ENCODE results near the gene DNAI1. TPM values are rescaled to one million over a fixed set of nuclear protein-coding genes. Genes with fewer than 3 reads are reported as not detected.
"Not testable (repeated sequence)": the region's sequence is repeated elsewhere in the genome, so short reads cannot be mapped to it uniquely, and the experiment has no call there.

The DNAI1 gene
- polyA plus RNA-seq, 1 donor = 0.24 TPM

GRCh38 chr9:34431667-34432066 is 26.9 kb upstream of the DNAI1 start:
- Histone ChIP-seq H3K27ac (ENCODE audit: low read length) (no peak overlapping the region), H3K4me1 (ENCODE audit: control insufficient read depth, insufficient read depth, low read length) (peaks cover 4% of the 10 kb centered on the region), H3K36me3 (ENCODE audit: control insufficient read depth, insufficient read depth, low read length) (no peaks in the 10 kb centered on the region), H3K27me3 (ENCODE audit: control insufficient read depth, insufficient read depth, low read length) (no peaks in the 10 kb centered on the region), H3K4me3 (ENCODE audit: low read length) (no peak overlapping the region), H3K9me3 (ENCODE audit: control insufficient read depth, low read depth, low read length) (no peaks in the 10 kb centered on the region)
- no peak for DNase-seq
- no CpG with 5 or more reads among the region's 2 CpGs for WGBS (ENCODE audit: insufficient coverage, low lambda C conversion rate)

DNA sequence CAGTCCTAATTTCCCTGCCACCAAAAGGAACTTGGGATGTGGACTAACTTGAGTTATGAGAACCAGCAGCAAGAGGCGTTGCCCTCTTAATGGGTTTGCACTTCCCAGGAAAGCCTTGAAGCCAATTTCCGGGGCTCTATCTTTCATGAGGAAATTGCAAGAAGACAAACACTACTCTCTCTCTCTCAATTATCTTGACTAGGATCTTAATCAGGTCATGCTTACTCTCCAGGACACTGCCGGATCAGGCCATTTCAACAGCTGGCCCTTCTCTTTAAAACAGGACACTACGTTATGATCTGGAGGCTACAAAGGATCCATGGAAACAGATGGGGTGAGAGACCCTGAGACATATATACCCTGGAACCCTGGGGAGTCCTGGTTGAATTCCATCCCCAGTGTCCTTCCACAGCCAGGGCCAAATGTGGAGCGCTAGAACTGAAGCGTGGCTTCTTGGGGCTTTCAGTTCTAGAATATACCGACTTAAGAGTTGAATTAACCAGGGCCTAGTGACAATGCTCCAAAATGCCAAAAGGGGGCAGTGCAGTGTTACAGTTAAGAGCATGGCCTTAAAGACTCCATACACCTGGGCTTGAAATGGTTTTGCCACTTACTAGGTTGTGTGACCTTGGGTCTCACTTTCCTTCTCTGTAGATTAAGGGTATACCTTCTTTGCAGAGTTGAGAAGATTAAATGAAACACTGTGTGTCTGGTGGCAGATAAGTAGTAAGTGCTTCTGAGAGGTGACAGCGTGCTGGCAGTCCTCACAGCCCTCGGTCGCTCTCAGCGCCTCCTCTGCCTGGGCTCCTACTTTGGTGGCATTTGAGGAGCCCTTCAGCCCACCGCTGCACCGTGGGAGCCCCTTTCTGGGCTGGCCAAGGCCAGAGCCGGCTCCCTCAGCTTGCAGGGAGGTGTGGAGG is 21.3 kb upstream of the DNAI1 start:
- no CpG with 5 or more reads among the region's 14 CpGs for WGBS (ENCODE audit: insufficient coverage, low lambda C conversion rate)
- H3K4me3 ChIP-seq (ENCODE audit: low read length) = no peak overlapping the region
- H3K27ac ChIP-seq (ENCODE audit: low read length) = no peak overlapping the region
- peak; percentile 53 to 54 for DNase-seq
- H3K36me3 ChIP-seq (ENCODE audit: control insufficient read depth, insufficient read depth, low read length) = no peaks in the 10 kb centered on the region
- no peaks in the 10 kb centered on the region for H3K27me3 ChIP-seq (ENCODE audit: control insufficient read depth, insufficient read depth, low read length)
- H3K9me3 ChIP-seq (ENCODE audit: control insufficient read depth, low read depth, low read length) = no peaks in the 10 kb centered on the region
- H3K4me1 ChIP-seq (ENCODE audit: control insufficient read depth, insufficient read depth, low read length) = no peaks in the 10 kb centered on the region

DNA sequence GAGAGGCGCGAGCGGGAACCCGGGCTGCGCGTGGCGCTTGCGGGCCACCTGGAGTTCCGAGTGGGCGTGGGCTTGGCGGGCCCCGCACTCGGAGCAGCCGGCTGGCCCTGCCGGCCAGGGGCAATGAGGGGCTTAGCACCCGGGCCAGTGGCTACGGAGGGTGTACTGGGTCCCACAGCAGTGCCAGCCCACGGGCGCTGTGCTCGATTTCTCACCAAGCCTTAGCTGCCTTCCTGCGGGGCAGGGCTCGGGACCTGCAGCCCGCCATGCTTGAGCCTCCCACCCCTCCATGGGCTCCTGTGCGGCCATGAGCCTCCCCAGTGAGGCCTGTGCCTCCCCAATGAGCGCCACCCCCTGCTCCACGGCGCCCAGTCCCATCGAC is 20.7 kb upstream of the DNAI1 start:
- H3K27ac ChIP-seq (ENCODE audit: low read length); DNase-seq; H3K9me3 ChIP-seq (ENCODE audit: control insufficient read depth, low read depth, low read length); H3K4me1 ChIP-seq (ENCODE audit: control insufficient read depth, insufficient read depth, low read length); H3K4me3 ChIP-seq (ENCODE audit: low read length); H3K36me3 ChIP-seq (ENCODE audit: control insufficient read depth, insufficient read depth, low read length); H3K27me3 ChIP-seq (ENCODE audit: control insufficient read depth, insufficient read depth, low read length): not testable (repeated sequence)
- no CpG with 5 or more reads among the region's 28 CpGs for WGBS (ENCODE audit: insufficient coverage, low lambda C conversion rate)

DNA sequence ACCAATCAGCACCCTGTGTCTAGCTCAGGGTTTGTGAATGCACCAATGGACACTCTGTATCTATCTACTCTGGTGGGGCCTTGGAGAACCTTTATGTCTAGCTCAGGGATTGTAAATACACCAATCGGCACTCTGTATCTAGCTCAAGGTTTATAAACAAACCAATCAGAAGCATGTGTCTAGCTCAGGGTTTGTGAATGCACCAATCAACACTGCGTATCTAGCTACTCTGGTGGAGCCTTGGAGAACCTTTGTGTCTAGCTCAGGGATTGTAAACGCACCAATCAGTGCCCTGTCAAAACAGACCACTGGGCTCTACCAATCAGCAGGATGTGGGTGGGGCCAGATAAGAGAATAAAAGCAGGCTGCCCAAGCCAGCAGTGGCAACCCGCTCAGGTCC is 20.1 kb upstream of the DNAI1 start:
- H3K27ac ChIP-seq (ENCODE audit: low read length); H3K4me1 ChIP-seq (ENCODE audit: control insufficient read depth, insufficient read depth, low read length); DNase-seq; H3K27me3 ChIP-seq (ENCODE audit: control insufficient read depth, insufficient read depth, low read length); H3K9me3 ChIP-seq (ENCODE audit: control insufficient read depth, low read depth, low read length); H3K36me3 ChIP-seq (ENCODE audit: control insufficient read depth, insufficient read depth, low read length); H3K4me3 ChIP-seq (ENCODE audit: low read length): not testable (repeated sequence)
- WGBS (ENCODE audit: insufficient coverage, low lambda C conversion rate) = no CpG with 5 or more reads among the region's 4 CpGs

DNA sequence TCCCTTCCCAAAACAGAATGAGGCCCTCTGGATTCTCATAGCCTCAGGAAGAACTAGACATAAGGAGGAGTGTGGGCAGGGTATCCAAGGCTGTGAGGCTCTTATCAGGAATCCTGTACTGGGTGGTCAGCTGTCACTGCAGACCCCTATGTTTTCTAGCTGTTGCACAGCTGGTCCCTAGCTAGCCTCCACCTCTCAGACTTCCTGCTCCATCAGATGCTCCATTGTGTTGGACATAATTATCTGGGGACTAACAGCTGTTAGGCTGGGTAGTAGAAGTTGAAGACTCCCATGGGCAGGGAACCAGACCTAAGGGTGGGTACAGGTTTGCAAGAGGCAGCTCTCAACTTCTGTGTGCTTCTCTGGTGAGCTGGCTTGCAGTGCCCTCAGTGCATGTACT is 18.6 kb upstream of the DNAI1 start:
- Histone ChIP-seq H3K27ac (ENCODE audit: low read length) (no peak overlapping the region), H3K4me3 (ENCODE audit: low read length) (no peak overlapping the region), H3K27me3 (ENCODE audit: control insufficient read depth, insufficient read depth, low read length) (no peaks in the 10 kb centered on the region), H3K36me3 (ENCODE audit: control insufficient read depth, insufficient read depth, low read length) (no peaks in the 10 kb centered on the region), H3K9me3 (ENCODE audit: control insufficient read depth, low read depth, low read length) (no peaks in the 10 kb centered on the region), H3K4me1 (ENCODE audit: control insufficient read depth, insufficient read depth, low read length) (no peaks in the 10 kb centered on the region)
- no peak for DNase-seq

- WGBS (ENCODE audit: insufficient coverage, low lambda C conversion rate) = 100% methylated on average over 1 of the region's 1 CpG
- Histone ChIP-seq H3K27ac (ENCODE audit: low read length) (no peak overlapping the region), H3K4me3 (ENCODE audit: low read length) (no peak overlapping the region), H3K27me3 (ENCODE audit: control insufficient read depth, insufficient read depth, low read length) (no peaks in the 10 kb centered on the region), H3K9me3 (ENCODE audit: control insufficient read depth, low read depth, low read length) (no peaks in the 10 kb centered on the region), H3K4me1 (ENCODE audit: control insufficient read depth, insufficient read depth, low read length) (no peaks in the 10 kb centered on the region), H3K36me3 (ENCODE audit: control insufficient read depth, insufficient read depth, low read length) (no peaks in the 10 kb centered on the region)
- no peak for DNase-seq
Observed at GRCh38 chr9:34442770-34443169, 15.8 kb upstream of the DNAI1 start.

- no peak for DNase-seq
- Histone ChIP-seq H3K4me1 (ENCODE audit: control insufficient read depth, insufficient read depth, low read length) (no peaks in the 10 kb centered on the region), H3K9me3 (ENCODE audit: control insufficient read depth, low read depth, low read length) (no peaks in the 10 kb centered on the region), H3K27me3 (ENCODE audit: control insufficient read depth, insufficient read depth, low read length) (no peaks in the 10 kb centered on the region), H3K36me3 (ENCODE audit: control insufficient read depth, insufficient read depth, low read length) (no peaks in the 10 kb centered on the region), H3K4me3 (ENCODE audit: low read length) (no peak overlapping the region), H3K27ac (ENCODE audit: low read length) (no peak overlapping the region)
- no CpG with 5 or more reads among the region's 2 CpGs for whole genome bisulfite sequencing (ENCODE audit: insufficient coverage, low lambda C conversion rate)
Observed at GRCh38 chr9:34443533-34443932, 15.1 kb upstream of the DNAI1 start.

GRCh38 chr9:34443976-34444375 is 14.6 kb upstream of the DNAI1 start:
- no peaks in the 10 kb centered on the region for H3K36me3 ChIP-seq (ENCODE audit: control insufficient read depth, insufficient read depth, low read length)
- DNase-seq = no peak
- H3K4me1 ChIP-seq (ENCODE audit: control insufficient read depth, insufficient read depth, low read length) = no peaks in the 10 kb centered on the region
- no peaks in the 10 kb centered on the region for H3K9me3 ChIP-seq (ENCODE audit: control insufficient read depth, low read depth, low read length)
- no peaks in the 10 kb centered on the region for H3K27me3 ChIP-seq (ENCODE audit: control insufficient read depth, insufficient read depth, low read length)
- H3K27ac ChIP-seq (ENCODE audit: low read length) = no peak overlapping the region
- no peak overlapping the region for H3K4me3 ChIP-seq (ENCODE audit: low read length)

GRCh38 chr9:34446468-34446891 is 12.1 kb upstream of the DNAI1 start:
- Histone ChIP-seq H3K27ac (ENCODE audit: low read length) (no peak overlapping the region), H3K27me3 (ENCODE audit: control insufficient read depth, insufficient read depth, low read length) (no peaks in the 10 kb centered on the region), H3K4me3 (ENCODE audit: low read length) (no peak overlapping the region), H3K9me3 (ENCODE audit: control insufficient read depth, low read depth, low read length) (no peaks in the 10 kb centered on the region), H3K4me1 (ENCODE audit: control insufficient read depth, insufficient read depth, low read length) (no peaks in the 10 kb centered on the region), H3K36me3 (ENCODE audit: control insufficient read depth, insufficient read depth, low read length) (no peaks in the 10 kb centered on the region)
- DNase-seq = no peak

DNA sequence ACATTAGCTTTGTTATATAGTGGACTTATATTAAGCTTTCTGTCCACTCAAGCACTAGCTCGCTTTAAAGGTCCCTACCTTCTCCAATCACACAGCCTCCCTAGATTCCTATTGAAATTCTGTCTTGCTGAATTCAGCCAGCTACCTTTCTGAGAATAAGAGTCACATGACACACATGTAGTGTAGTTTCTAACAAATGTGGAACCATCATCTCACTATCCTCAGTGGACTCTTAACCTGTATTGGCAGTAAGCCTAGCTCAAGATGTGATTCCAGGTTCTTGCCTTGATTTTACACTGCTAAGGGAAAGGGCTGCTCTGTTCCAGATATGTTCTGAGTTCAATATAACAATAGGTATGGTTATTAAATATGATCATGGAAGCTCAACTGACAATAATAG is 11.7 kb upstream of the DNAI1 start:
- Histone ChIP-seq H3K9me3 (ENCODE audit: control insufficient read depth, low read depth, low read length) (no peaks in the 10 kb centered on the region), H3K27ac (ENCODE audit: low read length) (no peak overlapping the region), H3K27me3 (ENCODE audit: control insufficient read depth, insufficient read depth, low read length) (no peaks in the 10 kb centered on the region), H3K4me3 (ENCODE audit: low read length) (no peak overlapping the region), H3K4me1 (ENCODE audit: control insufficient read depth, insufficient read depth, low read length) (no peaks in the 10 kb centered on the region), H3K36me3 (ENCODE audit: control insufficient read depth, insufficient read depth, low read length) (no peaks in the 10 kb centered on the region)
- 100% methylated on average over 1 of the region's 1 CpG for WGBS (ENCODE audit: insufficient coverage, low lambda C conversion rate)
- no peak for DNase-seq

GRCh38 chr9:34450644-34451043 is 8.0 kb upstream of the DNAI1 start:
- Histone ChIP-seq H3K27me3 (ENCODE audit: control insufficient read depth, insufficient read depth, low read length) (no peaks in the 10 kb centered on the region), H3K36me3 (ENCODE audit: control insufficient read depth, insufficient read depth, low read length) (no peaks in the 10 kb centered on the region), H3K4me1 (ENCODE audit: control insufficient read depth, insufficient read depth, low read length) (no peaks in the 10 kb centered on the region), H3K4me3 (ENCODE audit: low read length) (no peak overlapping the region), H3K9me3 (ENCODE audit: control insufficient read depth, low read depth, low read length) (no peaks in the 10 kb centered on the region), H3K27ac (ENCODE audit: low read length) (no peak overlapping the region)
- DNase-seq = no peak
- no CpG with 5 or more reads among the region's 10 CpGs for WGBS (ENCODE audit: insufficient coverage, low lambda C conversion rate)
